GM12875 (cell line): ENCODE measurements around the gene KRT17.
"Not testable (repeated sequence)": the region's sequence is repeated elsewhere in the genome, so short reads cannot be mapped to it uniquely, and the experiment has no call there.

Source experiments
- H3K4me3 ChIP-seq: one replicate; pipeline ENCODE4 v1.5.1; 2011; ENCODE audit warnings: low read depth, low read length, control low read depth
- CTCF ChIP-seq: IDR thresholded peaks from 2 replicates; pipeline ENCODE4 v1.5.1; 2011; ENCODE audit warnings: low read depth, mild to moderate bottlenecking, control low read depth, inconsistent platforms, low read length, moderate library complexity, borderline replicate concordance; ENCODE audit not compliant: insufficient read depth

KRT17 gene

GRCh38 chr17:41578971-41579370 lies 45.4 kb downstream of the KRT17 start:
- H3K4me3 ChIP-seq: no peak overlapping the region
- no peak for TF ChIP-seq CTCF

GRCh38 chr17:41578538-41578937 lies 45.8 kb downstream of the KRT17 start:
- TF ChIP-seq CTCF: no peak
- H3K4me3 ChIP-seq: no peak overlapping the region

- not testable (repeated sequence) for H3K4me3 ChIP-seq
Observed at GRCh38 chr17:41576740-41577139, 47.6 kb downstream of the KRT17 start.

GRCh38 chr17:41575336-41575735 lies 49.0 kb downstream of the KRT17 start:
- H3K4me3 ChIP-seq: no peak overlapping the region
- no peak for TF ChIP-seq CTCF

GRCh38 chr17:41571561-41572434 lies 52.6 kb downstream of the KRT17 start, which contains the start of gene KRT9:
KRT9 (minus strand) TSS chr17:41572059; CDS start chr17:41571992, 67 bp downstream.
- no peak within 1 kb of the TSS for H3K4me3 ChIP-seq
- no peak for TF ChIP-seq CTCF
